B cell (primary cell): ENCODE data around the gene LCN15. TPM values are rescaled to one million over a fixed set of nuclear protein-coding genes. Genes with fewer than 3 reads are reported as not detected.
A peak's percentile ranks its signal among the peaks of the same experiment; 100 is the strongest.

Experiments
- ATAC-seq: fragments of 200-7000 bp; cut with Tn5 transposase; one replicate; pipeline ENCODE4 v1.10.0; 2021; ENCODE audit warnings: low read depth, mild to moderate bottlenecking, moderate number of reproducible peaks, moderate library complexity
- CTCF ChIA-PET: fragments of 350-600 bp; sonication (Branson Sonifier 250); formaldehyde crosslinking; loops from one replicate; lab custom pipeline; 2021; ENCODE audit warnings: antibody characterized with exemption, inconsistent platforms; lab: Charles Lee
- POLR2A ChIA-PET: fragments of 350-600 bp; sonication (Branson Sonifier 250); formaldehyde crosslinking; loops from one replicate; lab custom pipeline; 2021; ENCODE audit warnings: antibody characterized with exemption; lab: Charles Lee
- DNase-seq: peaks from one replicate; pipeline ENCODE4 v3.0.0; 2013
- H2AFZ ChIP-seq: 2 replicates; pipeline ENCODE4 v1.6.1; 2012; ENCODE audit warnings: mild to moderate bottlenecking, low read depth, low read length; ENCODE audit not compliant: insufficient read depth, poor library complexity, severe bottlenecking
- H3K27ac ChIP-seq, 2 donors: 1 replicate in 1 of 2; 2 replicates in 1 of 2; pipeline ENCODE4 v1.5.1; 2012 to 2013; ENCODE audit warnings: low read length in 2 of 2, mild to moderate bottlenecking in 2 of 2, moderate library complexity in 1 of 2
- H3K27me3 ChIP-seq, 4 experiments: fragments of 200-600 bp in 1 of 4; sonication (generic) in 1 of 4; replicated peaks in 1 of 4; 1 replicate in 2 of 4; 2 replicates in 2 of 4; pipeline versions ENCODE4 v1.6.1 to v1.7.0; 2013 to 2016; ENCODE audit warnings: low read length in 3 of 4, mild to moderate bottlenecking in 2 of 4, mixed read lengths in 1 of 4, moderate library complexity in 1 of 4; ENCODE audit not compliant: insufficient read depth in 4 of 4, control insufficient read depth in 3 of 4; ENCODE audit errors: control extremely low read depth in 1 of 4
- H3K36me3 ChIP-seq, 2 experiments: replicated peaks in 1 of 2; 1 replicate in 1 of 2; 2 replicates in 1 of 2; pipeline versions ENCODE4 v1.6.1 to v1.7.1; 2013; ENCODE audit warnings: low read length in 1 of 2; ENCODE audit not compliant: insufficient read depth in 2 of 2, control insufficient read depth in 1 of 2; ENCODE audit errors: control extremely low read depth in 1 of 2, extremely low read depth in 1 of 2
- H3K4me1 ChIP-seq, 2 donors: fragments of 200-600 bp in 1 of 2; sonication (generic) in 1 of 2; 1 replicate in 1 of 2; 2 replicates in 1 of 2; pipeline versions ENCODE4 v1.5.1 to v1.6.1; 2013 to 2017; ENCODE audit warnings: low read length in 2 of 2; ENCODE audit not compliant: control insufficient read depth in 2 of 2, insufficient read depth in 2 of 2
- H3K4me2 ChIP-seq: replicated peaks from 2 replicates; pipeline ENCODE3; 2012; ENCODE audit warnings: mild to moderate bottlenecking, low read depth, low read length; ENCODE audit not compliant: poor library complexity, severe bottlenecking
- H3K4me3 ChIP-seq, 5 experiments: fragments of 200-600 bp in 1 of 5; sonication (generic) in 1 of 5; 1 replicate in 3 of 5; 2 replicates in 2 of 5; pipeline versions ENCODE4 v1.5.1 to v1.7.0; 2011 to 2016; ENCODE audit warnings: low read length in 4 of 5, mild to moderate bottlenecking in 4 of 5, low read depth in 2 of 5, control low read depth in 1 of 5, moderate library complexity in 1 of 5; ENCODE audit not compliant: insufficient read depth in 1 of 5; ENCODE audit errors: control extremely low read depth in 1 of 5, extremely low read depth in 1 of 5
- H3K79me2 ChIP-seq: fragments of 200-600 bp; sonication (generic); one replicate; pipeline ENCODE4 v1.6.0; 2016; ENCODE audit warnings: low read length; ENCODE audit not compliant: control insufficient read depth, insufficient read depth
- H3K9ac ChIP-seq: fragments of 200-600 bp; sonication (generic); 2 replicates; pipeline ENCODE4 v1.6.1; 2017; ENCODE audit warnings: mild to moderate bottlenecking, low read length, moderate library complexity
- H3K9me3 ChIP-seq, 3 donors: one replicate each; pipeline versions ENCODE4 v1.6.1 to v1.7.1; 2013; ENCODE audit warnings: low read length in 2 of 3; ENCODE audit not compliant: control insufficient read depth in 2 of 3, insufficient read depth in 1 of 3; ENCODE audit errors: control extremely low read depth in 1 of 3
- H4K20me1 ChIP-seq: 2 replicates; pipeline ENCODE4 v1.6.0; 2012; ENCODE audit warnings: mild to moderate bottlenecking, low read length; ENCODE audit not compliant: insufficient read depth, control insufficient read depth, poor library complexity, severe bottlenecking
- H3K27ac Mint-ChIP-seq: one replicate; pipeline ENCODE4 v1.8.0; 2021; ENCODE audit warnings: mixed read lengths
- H3K27me3 Mint-ChIP-seq: one replicate; pipeline ENCODE4 v1.8.0; 2021; ENCODE audit warnings: mixed read lengths
- H3K4me1 Mint-ChIP-seq: one replicate; pipeline ENCODE4 v1.8.0; 2021; ENCODE audit warnings: mixed read lengths
- H3K4me3 Mint-ChIP-seq: one replicate; pipeline ENCODE4 v1.8.0; 2021; ENCODE audit warnings: mixed read lengths
- H3K9me3 Mint-ChIP-seq: one replicate; pipeline ENCODE4 v1.8.0; 2022; ENCODE audit warnings: mixed read lengths; ENCODE audit not compliant: insufficient read depth
- CTCF ChIP-seq: fragments of 200-600 bp; IDR thresholded peaks from one replicate; pipeline ENCODE4 v1.8.0; 2022; ENCODE audit warnings: antibody characterized with exemption, mild to moderate bottlenecking
- EZH2 ChIP-seq: IDR thresholded peaks from 2 replicates; pipeline ENCODE4 v1.6.1; 2012; ENCODE audit warnings: borderline replicate concordance, low read depth, mild to moderate bottlenecking, moderate library complexity, low read length; ENCODE audit not compliant: insufficient read depth, poor library complexity, severe bottlenecking
- WGBS: methylation state at CpG from one replicate; pipeline ENCODE4 v1.1.5; 2013; ENCODE audit warnings: missing lambda C conversion rate; ENCODE audit not compliant: insufficient coverage; 5-methylcytosine and 5-hydroxymethylcytosine counted together
- intact Hi-C: fragments of 100-400 bp; cut with micrococcal nuclease; formaldehyde crosslinking; loops from one replicate; pipeline ENCODE4 v1.10.0; 2022
- polyA plus RNA-seq: library from polyadenylated mRNA; depleted of rRNA; stranded (reverse); fragments of >200 nt; gene quantifications from 2 replicates; pipeline ENCODE4 v1.2.3, GENCODE V29; 2012
- total RNA-seq, 2 donors: library from RNA; stranded (reverse); fragments of 120-200 nt in 1 of 2; gene quantifications; 1 replicate in 1 of 2; 2 replicates in 1 of 2; pipeline versions ENCODE4 v1.2.3 to v1.2.4, GENCODE V29; 2013 to 2022

Gene LCN15
- total and polyA plus RNA-seq, 2 donors (not counting 1 experiment from before 2014, with no cell fraction given) = not detected

- H3K79me2 ChIP-seq = peaks cover 4% of the 10 kb centered on the region
- no peaks in the 10 kb centered on the region for H4K20me1 ChIP-seq
- POLR2A ChIA-PET = interaction anchor here (1.2 to 2.4 kb wide), 4 partner anchors 10 to 17 kb away, joined by 3 to 8 read pairs (median 4); no protein-coding TSS in a partner anchor
- 4% methylated on average over 50 of the region's 56 CpGs for WGBS
- Mint-ChIP-seq H3K4me3 (peak overlapping the region; percentile 71), H3K27me3 (peaks cover 23% of the 10 kb centered on the region), H3K27ac (peak overlapping the region; percentile 70), H3K4me1 (peaks cover 21% of the 10 kb centered on the region), H3K9me3 (no peaks in the 10 kb centered on the region)
- H3K27ac ChIP-seq = no peak overlapping the region
- peak overlapping the region; percentile 47 for H3K9ac ChIP-seq
- H3K27me3 ChIP-seq = peaks cover 0 to 39% (median 6%) of the 10 kb centered on the region in 4 experiments
- peak; percentile 40 for TF ChIP-seq EZH2
- no peak for TF ChIP-seq CTCF
- no peak for ATAC-seq
- peaks cover 31 to 33% of the 10 kb centered on the region in 2 donors for H3K4me1 ChIP-seq
- H2AFZ ChIP-seq = peak overlapping the region; percentile 22
- peak overlapping the region; percentile 82 for H3K4me2 ChIP-seq
- intact Hi-C loops = loop anchor here (10.0 kb wide), 1 partner anchor 48 kb away; the partner anchor contains the start of gene EGFL7
- H3K36me3 ChIP-seq = no peaks in the 10 kb centered on the region
- peaks cover 0 to 4% (median 0%) of the 10 kb centered on the region in 3 donors for H3K9me3 ChIP-seq
- DNase-seq = no peak
- peak overlapping the region in 4 of 5 experiments; percentile 33 to 48 (median 38) for H3K4me3 ChIP-seq
- CTCF ChIA-PET = interaction anchor here (4.0 kb wide), 1 partner anchor 14 kb away, joined by 23 read pairs; no protein-coding TSS in a partner anchor
These were observed 51.4 kb downstream of the LCN15 start for GRCh38 chr9:136712690-136713544.
